SH-SY5Y (cell line): Measurements from ENCODE around the gene YBEY.

Experiments
- GATA2 ChIP-seq: IDR thresholded peaks from 2 replicates; pipeline ENCODE4 v1.6.1; 2011; ENCODE audit warnings: mild to moderate bottlenecking, low read depth, low read length
- GATA3 ChIP-seq: IDR thresholded peaks from 2 replicates; pipeline ENCODE4 v1.6.1; 2011; ENCODE audit warnings: low read depth, mild to moderate bottlenecking, low read length, moderate library complexity

- no peak for TF ChIP-seq GATA2
- no peak for TF ChIP-seq GATA3
Measured at GRCh38 chr21:46347203-46347550, 61.0 kb downstream of the YBEY start.
